ENCODE data around the gene EFCAB11. TPM values are rescaled to one million over a fixed set of nuclear protein-coding genes. Genes with fewer than 3 reads are reported as not detected.

EFCAB11 gene
- total and polyA plus RNA-seq, 9 of the 15 experiments (the other 6 are each of a cell fraction or from before 2014, with no cell fraction given) = 13.4 to 37.9 (median 17.4) TPM

DNA sequence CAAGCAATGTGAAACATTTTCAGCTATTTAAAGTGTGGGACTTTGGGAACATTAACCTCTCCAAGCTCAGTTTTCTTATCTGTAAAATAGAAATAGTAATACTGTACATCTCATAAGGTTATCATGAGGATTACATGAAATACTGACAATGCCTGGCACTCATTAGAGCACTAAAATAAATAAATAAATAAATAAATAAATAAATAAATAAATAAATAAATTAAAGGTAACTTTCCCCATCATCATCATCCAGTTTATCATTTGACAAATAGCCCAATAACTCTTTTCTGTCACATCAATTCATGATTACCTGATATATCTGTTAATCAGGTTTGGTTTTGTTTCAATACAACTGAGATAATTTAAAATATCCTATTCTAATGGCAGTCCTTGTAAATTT lies 48.5 kb downstream of the EFCAB11 start:
- Histone ChIP-seq H3K27me3 (ENCODE audit: control insufficient read depth in 2 of 2, insufficient read depth in 2 of 2, low read length in 2 of 2) (no peaks in the 10 kb centered on the region), H3K4me2 (ENCODE audit: insufficient read depth, low read length) (no peak overlapping the region), H3K4me3 (no peak overlapping the region), H3K79me2 (ENCODE audit: control insufficient read depth, insufficient read depth, low read length) (no peaks in the 10 kb centered on the region), H3K4me1 (replicated peaks in 1 of 2; ENCODE audit: control insufficient read depth in 2 of 2, insufficient read depth in 2 of 2, low read length in 2 of 2) (no peaks in the 10 kb centered on the region), H3K36me3 (ENCODE audit: control insufficient read depth, insufficient read depth, low read length) (no peaks in the 10 kb centered on the region), H4K20me1 (replicated peaks; ENCODE audit: control insufficient read depth, insufficient read depth, low read length) (no peaks in the 10 kb centered on the region), H3K27ac (ENCODE audit: extremely low read depth, low read depth, low read length) (no peak overlapping the region), H3K9ac (ENCODE audit: insufficient read depth in 1 of 2, low read depth in 2 of 2, low read length in 2 of 2) (no peak overlapping the region), H3K9me1 (ENCODE audit: control insufficient read depth, insufficient read depth, low read length) (no peaks in the 10 kb centered on the region), H2AFZ (ENCODE audit: low read depth, low read length) (no peak overlapping the region), H3K9me3 (replicated peaks; ENCODE audit: control insufficient read depth, insufficient read depth, low read depth, low read length) (no peaks in the 10 kb centered on the region)
- in situ Hi-C loops (cut with MboI) = no loop called here
- ATAC-seq (no peak), FAIRE-seq (no peak), DNase-seq (ENCODE audit: extremely low read depth in 1 of 4, low spot score in 3 of 4) (no peak)
- ChIA-PET CTCF (ENCODE audit: low intra/inter-chr PET ratio) (no interaction called here), POLR2A (no interaction called here)
- BruUV-seq (replicated peaks) = no TSS peak
- intact Hi-C loops (cut with micrococcal nuclease) = no loop called here
- TF ChIP-seq MIER1 (IDR thresholded peaks at IDR 0.05; ENCODE audit: low read depth) (no peak), ZNF316 (IDR thresholded peaks at IDR 0.05) (no peak), ZNF431 (CRISPR knock-in tag; IDR thresholded peaks at IDR 0.05) (no peak), RNF2 (IDR thresholded peaks at IDR 0.05) (no peak), TSC22D4 (tag; IDR thresholded peaks at IDR 0.05) (no peak), ZFPM2 (CRISPR knock-in tag; IDR thresholded peaks at IDR 0.05) (no peak), SOX6 (IDR thresholded peaks at IDR 0.05) (no peak), ZNF507 (tag; conservative IDR thresholded peaks at IDR 0.05) (no peak), NFIC (IDR thresholded peaks at IDR 0.05) (no peak)
- TF ChIP-seq, protein P1, sequence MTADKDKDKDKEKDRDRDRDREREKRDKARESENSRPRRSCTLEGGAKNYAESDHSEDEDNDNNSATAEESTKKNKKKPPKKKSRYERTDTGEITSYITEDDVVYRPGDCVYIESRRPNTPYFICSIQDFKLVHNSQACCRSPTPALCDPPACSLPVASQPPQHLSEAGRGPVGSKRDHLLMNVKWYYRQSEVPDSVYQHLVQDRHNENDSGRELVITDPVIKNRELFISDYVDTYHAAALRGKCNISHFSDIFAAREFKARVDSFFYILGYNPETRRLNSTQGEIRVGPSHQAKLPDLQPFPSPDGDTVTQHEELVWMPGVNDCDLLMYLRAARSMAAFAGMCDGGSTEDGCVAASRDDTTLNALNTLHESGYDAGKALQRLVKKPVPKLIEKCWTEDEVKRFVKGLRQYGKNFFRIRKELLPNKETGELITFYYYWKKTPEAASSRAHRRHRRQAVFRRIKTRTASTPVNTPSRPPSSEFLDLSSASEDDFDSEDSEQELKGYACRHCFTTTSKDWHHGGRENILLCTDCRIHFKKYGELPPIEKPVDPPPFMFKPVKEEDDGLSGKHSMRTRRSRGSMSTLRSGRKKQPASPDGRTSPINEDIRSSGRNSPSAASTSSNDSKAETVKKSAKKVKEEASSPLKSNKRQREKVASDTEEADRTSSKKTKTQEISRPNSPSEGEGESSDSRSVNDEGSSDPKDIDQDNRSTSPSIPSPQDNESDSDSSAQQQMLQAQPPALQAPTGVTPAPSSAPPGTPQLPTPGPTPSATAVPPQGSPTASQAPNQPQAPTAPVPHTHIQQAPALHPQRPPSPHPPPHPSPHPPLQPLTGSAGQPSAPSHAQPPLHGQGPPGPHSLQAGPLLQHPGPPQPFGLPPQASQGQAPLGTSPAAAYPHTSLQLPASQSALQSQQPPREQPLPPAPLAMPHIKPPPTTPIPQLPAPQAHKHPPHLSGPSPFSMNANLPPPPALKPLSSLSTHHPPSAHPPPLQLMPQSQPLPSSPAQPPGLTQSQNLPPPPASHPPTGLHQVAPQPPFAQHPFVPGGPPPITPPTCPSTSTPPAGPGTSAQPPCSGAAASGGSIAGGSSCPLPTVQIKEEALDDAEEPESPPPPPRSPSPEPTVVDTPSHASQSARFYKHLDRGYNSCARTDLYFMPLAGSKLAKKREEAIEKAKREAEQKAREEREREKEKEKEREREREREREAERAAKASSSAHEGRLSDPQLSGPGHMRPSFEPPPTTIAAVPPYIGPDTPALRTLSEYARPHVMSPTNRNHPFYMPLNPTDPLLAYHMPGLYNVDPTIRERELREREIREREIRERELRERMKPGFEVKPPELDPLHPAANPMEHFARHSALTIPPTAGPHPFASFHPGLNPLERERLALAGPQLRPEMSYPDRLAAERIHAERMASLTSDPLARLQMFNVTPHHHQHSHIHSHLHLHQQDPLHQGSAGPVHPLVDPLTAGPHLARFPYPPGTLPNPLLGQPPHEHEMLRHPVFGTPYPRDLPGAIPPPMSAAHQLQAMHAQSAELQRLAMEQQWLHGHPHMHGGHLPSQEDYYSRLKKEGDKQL (CRISPR knock-in tag; IDR thresholded peaks at IDR 0.05; ENCODE audit: borderline replicate concordance) = no peak
- TF ChIP-seq, protein P2, sequence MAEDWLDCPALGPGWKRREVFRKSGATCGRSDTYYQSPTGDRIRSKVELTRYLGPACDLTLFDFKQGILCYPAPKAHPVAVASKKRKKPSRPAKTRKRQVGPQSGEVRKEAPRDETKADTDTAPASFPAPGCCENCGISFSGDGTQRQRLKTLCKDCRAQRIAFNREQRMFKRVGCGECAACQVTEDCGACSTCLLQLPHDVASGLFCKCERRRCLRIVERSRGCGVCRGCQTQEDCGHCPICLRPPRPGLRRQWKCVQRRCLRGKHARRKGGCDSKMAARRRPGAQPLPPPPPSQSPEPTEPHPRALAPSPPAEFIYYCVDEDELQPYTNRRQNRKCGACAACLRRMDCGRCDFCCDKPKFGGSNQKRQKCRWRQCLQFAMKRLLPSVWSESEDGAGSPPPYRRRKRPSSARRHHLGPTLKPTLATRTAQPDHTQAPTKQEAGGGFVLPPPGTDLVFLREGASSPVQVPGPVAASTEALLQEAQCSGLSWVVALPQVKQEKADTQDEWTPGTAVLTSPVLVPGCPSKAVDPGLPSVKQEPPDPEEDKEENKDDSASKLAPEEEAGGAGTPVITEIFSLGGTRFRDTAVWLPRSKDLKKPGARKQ (CRISPR knock-in tag; IDR thresholded peaks at IDR 0.05) = no peak
- TF ChIP-seq, protein P3, sequence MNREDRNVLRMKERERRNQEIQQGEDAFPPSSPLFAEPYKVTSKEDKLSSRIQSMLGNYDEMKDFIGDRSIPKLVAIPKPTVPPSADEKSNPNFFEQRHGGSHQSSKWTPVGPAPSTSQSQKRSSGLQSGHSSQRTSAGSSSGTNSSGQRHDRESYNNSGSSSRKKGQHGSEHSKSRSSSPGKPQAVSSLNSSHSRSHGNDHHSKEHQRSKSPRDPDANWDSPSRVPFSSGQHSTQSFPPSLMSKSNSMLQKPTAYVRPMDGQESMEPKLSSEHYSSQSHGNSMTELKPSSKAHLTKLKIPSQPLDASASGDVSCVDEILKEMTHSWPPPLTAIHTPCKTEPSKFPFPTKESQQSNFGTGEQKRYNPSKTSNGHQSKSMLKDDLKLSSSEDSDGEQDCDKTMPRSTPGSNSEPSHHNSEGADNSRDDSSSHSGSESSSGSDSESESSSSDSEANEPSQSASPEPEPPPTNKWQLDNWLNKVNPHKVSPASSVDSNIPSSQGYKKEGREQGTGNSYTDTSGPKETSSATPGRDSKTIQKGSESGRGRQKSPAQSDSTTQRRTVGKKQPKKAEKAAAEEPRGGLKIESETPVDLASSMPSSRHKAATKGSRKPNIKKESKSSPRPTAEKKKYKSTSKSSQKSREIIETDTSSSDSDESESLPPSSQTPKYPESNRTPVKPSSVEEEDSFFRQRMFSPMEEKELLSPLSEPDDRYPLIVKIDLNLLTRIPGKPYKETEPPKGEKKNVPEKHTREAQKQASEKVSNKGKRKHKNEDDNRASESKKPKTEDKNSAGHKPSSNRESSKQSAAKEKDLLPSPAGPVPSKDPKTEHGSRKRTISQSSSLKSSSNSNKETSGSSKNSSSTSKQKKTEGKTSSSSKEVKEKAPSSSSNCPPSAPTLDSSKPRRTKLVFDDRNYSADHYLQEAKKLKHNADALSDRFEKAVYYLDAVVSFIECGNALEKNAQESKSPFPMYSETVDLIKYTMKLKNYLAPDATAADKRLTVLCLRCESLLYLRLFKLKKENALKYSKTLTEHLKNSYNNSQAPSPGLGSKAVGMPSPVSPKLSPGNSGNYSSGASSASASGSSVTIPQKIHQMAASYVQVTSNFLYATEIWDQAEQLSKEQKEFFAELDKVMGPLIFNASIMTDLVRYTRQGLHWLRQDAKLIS (CRISPR knock-in tag; IDR thresholded peaks at IDR 0.05) = no peak
- TF ChIP-seq, protein P4, sequence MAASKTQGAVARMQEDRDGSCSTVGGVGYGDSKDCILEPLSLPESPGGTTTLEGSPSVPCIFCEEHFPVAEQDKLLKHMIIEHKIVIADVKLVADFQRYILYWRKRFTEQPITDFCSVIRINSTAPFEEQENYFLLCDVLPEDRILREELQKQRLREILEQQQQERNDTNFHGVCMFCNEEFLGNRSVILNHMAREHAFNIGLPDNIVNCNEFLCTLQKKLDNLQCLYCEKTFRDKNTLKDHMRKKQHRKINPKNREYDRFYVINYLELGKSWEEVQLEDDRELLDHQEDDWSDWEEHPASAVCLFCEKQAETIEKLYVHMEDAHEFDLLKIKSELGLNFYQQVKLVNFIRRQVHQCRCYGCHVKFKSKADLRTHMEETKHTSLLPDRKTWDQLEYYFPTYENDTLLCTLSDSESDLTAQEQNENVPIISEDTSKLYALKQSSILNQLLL (CRISPR knock-in tag; IDR thresholded peaks at IDR 0.05; ENCODE audit: borderline replicate concordance) = no peak
